H1 (cell line): Measurements from ENCODE around the gene KCTD8. TPM values are rescaled to one million over a fixed set of nuclear protein-coding genes. Genes with fewer than 3 reads are reported as not detected.

Source experiments
- CREB1 ChIP-seq: IDR thresholded peaks from 2 replicates; pipeline ENCODE4 v1.6.1; 2012; ENCODE audit warnings: inconsistent platforms
- POLR2AphosphoS5 ChIP-seq: IDR thresholded peaks from 2 replicates; pipeline ENCODE4 v1.6.1; 2011; ENCODE audit warnings: low read depth, low read length
- RAD21 ChIP-seq, 2 experiments: IDR thresholded peaks in 1 of 2; conservative IDR thresholded peaks in 1 of 2; 2 replicates each; pipeline ENCODE4 v1.6.1; 2011; ENCODE audit warnings: low read depth in 2 of 2, low read length in 2 of 2, improper control_type of control experiment in 1 of 2, inconsistent platforms in 1 of 2, mild to moderate bottlenecking in 1 of 2, moderate library complexity in 1 of 2
- SP4 ChIP-seq: IDR thresholded peaks from 2 replicates; pipeline ENCODE4 v1.6.1; 2012; ENCODE audit warnings: low read length, inconsistent platforms
- YY1 ChIP-seq: IDR thresholded peaks from 2 replicates; pipeline ENCODE4 v1.6.1; 2011; ENCODE audit warnings: low read depth, mild to moderate bottlenecking, low read length
- ZNF274 ChIP-seq: IDR thresholded peaks from 2 replicates; pipeline ENCODE4 v1.7.0; 2012; ENCODE audit warnings: low read length, borderline replicate concordance; ENCODE audit errors: extremely low read depth
- polyA plus RNA-seq, 7 experiments: library from polyadenylated mRNA; depleted of rRNA in 3 of 7; stranded (reverse) in 5 of 7; unstranded in 2 of 7; fragments of >200 nt in 5 of 7; fragments of 200-250 nt in 2 of 7; gene quantifications; 1 replicate in 5 of 7; 2 replicates in 1 of 7; 4 replicates in 1 of 7; pipeline versions ENCODE4 v1.2.1 to v1.2.3, GENCODE V29; 2011 to 2013; ENCODE audit warnings: missing spikeins in 2 of 7, mixed read lengths in 2 of 7
- total RNA-seq: library from RNA; stranded (reverse); fragmentation: NEBNext Ultra II Directional; extraction: Animal tissue kit (Norgen Biotek cat#: 25700); gene quantifications from 2 replicates; pipeline ENCODE4 v1.2.1, GENCODE V29; 2021
- TF ChIP-seq, protein P1 (sequence below): IDR thresholded peaks from 2 replicates; pipeline ENCODE4 v1.6.1; 2011; ENCODE audit warnings: low read length, improper control_type of control experiment

KCTD8 gene
- total and polyA plus RNA-seq, 2 of the 8 experiments (the other 6 are each of a cell fraction or from before 2014, with no cell fraction given) = 2.9 to 3.7 TPM

DNA sequence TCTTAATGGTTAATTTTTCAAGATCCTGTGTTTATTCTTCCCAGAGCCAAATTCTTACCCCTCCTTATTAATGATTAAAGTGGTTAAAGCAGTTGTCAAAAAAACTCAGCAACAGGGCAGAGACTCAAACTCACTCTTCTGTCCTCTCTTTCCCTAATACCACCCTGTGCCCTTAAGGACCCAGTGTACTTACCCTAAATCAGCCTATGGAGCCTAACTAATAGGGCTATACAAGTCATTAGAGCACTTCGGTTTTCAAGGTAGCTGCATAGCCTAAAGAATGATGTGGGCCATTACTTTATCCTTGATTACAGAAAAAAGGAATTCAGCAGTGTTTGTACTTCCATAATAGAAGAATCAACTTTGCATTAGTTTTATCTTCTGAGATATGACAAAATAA lies 216.3 kb downstream of the KCTD8 start (continued):
- TF ChIP-seq, protein P1, sequence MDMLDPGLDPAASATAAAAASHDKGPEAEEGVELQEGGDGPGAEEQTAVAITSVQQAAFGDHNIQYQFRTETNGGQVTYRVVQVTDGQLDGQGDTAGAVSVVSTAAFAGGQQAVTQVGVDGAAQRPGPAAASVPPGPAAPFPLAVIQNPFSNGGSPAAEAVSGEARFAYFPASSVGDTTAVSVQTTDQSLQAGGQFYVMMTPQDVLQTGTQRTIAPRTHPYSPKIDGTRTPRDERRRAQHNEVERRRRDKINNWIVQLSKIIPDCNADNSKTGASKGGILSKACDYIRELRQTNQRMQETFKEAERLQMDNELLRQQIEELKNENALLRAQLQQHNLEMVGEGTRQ = no peak
- TF ChIP-seq SP4 = no peak
- TF ChIP-seq RAD21 (IDR thresholded peaks at IDR 0.05 in 1 of 2, conservative IDR thresholded peaks at IDR 0.05 in 1 of 2; ENCODE audit: low read depth in 2 of 2, low read length in 2 of 2) = no peak
- TF ChIP-seq POLR2AphosphoS5 = peak; percentile 95
- TF ChIP-seq YY1 = no peak
- TF ChIP-seq ZNF274 = no peak
- TF ChIP-seq CREB1 = no peak
